NCI-H2107 treated with DMSO at 0.1 percent for 48 hours (cell line): ENCODE data around the gene PCDHB16.
"Not testable (repeated sequence)": the region's sequence is repeated elsewhere in the genome, so short reads cannot be mapped to it uniquely, and the experiment has no call there.

Experiments used
- DNase-seq: peaks from one replicate; lab custom pipeline; 2025; ENCODE audit not compliant: unreplicated experiment; lab: John Stamatoyannopoulos, UW

The PCDHB16 gene

DNA sequence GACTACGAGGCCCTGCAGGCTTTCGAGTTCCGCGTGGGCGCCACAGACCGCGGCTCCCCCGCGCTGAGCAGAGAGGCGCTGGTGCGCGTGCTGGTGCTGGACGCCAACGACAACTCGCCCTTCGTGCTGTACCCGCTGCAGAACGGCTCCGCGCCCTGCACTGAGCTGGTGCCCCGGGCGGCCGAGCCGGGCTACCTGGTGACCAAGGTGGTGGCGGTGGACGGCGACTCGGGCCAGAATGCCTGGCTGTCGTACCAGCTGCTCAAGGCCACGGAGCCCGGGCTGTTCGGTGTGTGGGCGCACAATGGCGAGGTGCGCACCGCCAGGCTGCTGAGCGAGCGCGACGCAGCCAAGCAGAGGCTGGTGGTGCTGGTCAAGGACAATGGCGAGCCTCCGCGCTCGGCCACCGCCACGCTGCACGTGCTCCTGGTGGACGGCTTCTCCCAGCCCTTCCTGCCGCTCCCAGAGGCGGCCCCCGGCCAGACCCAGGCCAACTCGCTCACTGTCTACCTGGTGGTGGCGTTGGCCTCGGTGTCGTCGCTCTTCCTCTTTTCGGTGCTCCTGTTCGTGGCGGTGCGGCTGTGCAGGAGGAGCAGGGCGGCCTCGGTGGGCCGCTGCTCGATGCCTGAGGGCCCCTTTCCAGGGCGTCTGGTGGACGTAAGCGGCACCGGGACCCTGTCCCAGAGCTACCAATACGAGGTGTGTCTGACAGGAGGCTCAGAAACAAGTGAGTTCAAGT is 2.1 kb downstream of the PCDHB16 start:
- DNase-seq, result not testable (repeated sequence)

DNA sequence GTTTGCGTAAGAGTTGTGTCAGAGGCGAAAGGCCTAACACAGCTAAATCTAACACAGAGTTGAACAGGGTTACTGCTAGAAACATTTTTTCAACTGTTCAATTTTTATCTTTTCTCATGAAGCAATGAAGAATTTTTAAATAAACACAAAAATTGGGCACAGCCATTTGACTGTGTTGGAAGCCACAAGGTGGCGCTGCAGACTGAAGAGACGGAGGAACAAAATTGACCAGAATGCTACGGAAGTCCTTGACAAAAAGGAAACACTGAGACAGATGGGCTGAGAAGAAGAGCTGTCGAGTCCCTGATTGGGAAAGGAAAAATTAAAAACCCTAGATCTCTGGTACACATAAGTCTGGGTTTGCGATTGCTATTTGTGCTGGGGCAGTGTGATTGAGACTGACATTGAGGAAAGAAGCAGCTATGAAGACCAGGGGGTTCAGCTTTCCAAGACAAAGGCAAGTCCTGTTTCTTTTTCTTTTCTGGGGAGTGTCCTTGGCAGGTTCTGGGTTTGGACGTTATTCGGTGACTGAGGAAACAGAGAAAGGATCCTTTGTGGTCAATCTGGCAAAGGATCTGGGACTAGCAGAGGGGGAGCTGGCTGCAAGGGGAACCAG is 4.8 kb downstream of the PCDHB16 start, which contains the start of gene PCDHB9:
Gene PCDHB9 (plus strand): TSS at position 265 of the 616 bp plus-strand sequence. CDS start 158 bp downstream, at position 423.
- DNase-seq, result peak; percentile 56

DNA sequence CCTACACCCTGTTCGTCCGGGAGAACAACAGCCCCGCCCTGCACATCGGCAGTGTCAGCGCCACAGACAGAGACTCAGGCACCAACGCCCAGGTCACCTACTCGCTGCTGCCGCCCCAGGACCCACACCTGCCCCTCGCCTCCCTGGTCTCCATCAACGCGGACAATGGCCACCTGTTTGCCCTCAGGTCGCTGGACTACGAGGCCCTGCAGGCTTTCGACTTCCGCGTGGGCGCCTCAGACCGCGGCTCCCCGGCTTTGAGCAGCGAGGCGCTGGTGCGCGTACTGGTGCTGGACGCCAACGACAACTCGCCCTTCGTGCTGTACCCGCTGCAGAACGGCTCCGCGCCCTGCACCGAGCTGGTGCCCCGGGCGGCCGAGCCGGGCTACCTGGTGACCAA is 6.5 kb downstream of the PCDHB16 start:
- DNase-seq, result not testable (repeated sequence)

DNA sequence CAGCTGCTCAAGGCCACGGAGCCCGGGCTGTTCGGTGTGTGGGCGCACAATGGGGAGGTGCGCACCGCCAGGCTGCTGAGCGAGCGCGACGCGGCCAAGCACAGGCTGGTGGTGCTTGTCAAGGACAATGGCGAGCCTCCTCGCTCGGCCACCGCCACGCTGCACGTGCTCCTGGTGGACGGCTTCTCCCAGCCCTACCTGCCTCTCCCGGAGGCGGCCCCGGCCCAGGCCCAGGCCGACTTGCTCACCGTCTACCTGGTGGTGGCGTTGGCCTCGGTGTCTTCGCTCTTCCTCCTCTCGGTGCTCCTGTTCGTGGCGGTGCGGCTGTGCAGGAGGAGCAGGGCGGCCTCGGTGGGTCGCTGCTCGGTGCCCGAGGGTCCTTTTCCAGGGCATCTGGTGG is 6.9 kb downstream of the PCDHB16 start:
- not testable (repeated sequence) for DNase-seq

DNA sequence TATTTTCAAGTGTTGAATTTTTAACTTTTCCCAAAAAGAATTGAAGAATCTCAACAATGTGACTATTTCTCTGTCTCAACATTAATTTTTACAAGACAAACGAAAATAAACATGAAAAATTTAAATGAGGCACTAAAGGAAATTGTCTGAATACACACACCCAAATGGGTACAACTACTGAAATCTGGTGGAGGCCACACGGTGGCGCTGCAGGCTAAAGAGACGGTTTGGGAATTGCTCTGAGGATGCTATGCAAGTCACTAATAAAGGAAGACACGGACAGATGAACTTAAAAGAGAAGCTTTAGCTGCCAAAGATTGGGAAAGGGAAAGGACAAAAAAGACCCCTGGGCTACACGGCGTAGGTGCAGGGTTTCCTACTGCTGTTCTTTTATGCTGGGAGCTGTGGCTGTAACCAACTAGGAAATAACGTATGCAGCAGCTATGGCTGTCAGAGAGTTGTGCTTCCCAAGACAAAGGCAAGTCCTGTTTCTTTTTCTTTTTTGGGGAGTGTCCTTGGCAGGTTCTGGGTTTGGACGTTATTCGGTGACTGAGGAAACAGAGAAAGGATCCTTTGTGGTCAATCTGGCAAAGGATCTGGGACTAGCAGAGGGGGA is 10.0 kb downstream of the PCDHB16 start, which contains the start of gene PCDHB10:
Gene PCDHB10 (plus strand): TSS at position 244 of the 616 bp plus-strand sequence. CDS start 200 bp downstream, at position 444.
- DNase-seq, result no peak

DNA sequence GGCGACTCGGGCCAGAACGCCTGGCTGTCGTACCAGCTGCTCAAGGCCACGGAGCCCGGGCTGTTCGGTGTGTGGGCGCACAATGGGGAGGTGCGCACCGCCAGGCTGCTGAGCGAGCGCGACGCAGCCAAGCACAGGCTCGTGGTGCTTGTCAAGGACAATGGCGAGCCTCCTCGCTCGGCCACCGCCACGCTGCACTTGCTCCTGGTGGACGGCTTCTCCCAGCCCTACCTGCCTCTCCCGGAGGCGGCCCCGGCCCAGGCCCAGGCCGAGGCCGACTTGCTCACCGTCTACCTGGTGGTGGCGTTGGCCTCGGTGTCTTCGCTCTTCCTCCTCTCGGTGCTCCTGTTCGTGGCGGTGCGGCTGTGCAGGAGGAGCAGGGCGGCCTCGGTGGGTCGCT is 12.1 kb downstream of the PCDHB16 start:
- not testable (repeated sequence) for DNase-seq

DNA sequence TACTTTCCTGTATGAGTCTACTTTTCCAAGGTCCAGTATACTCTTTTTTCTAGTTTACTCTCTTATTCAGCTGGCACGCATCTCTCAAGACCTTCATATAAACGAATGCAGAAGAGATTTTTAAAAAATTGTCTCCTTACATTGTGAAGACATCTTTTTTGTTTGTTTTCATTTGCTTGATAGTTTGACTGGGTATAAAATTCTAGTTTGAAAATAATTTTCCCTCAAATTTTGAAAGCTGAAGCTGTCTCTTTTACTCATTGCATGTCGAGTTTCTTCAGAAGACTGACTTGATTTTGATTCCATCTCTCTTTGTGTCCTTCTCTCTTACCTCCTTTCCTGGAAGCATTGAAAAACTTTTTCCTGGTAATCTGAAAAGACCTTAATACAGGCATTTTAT is 14.2 kb downstream of the PCDHB16 start:
- DNase-seq, result no peak

DNA sequence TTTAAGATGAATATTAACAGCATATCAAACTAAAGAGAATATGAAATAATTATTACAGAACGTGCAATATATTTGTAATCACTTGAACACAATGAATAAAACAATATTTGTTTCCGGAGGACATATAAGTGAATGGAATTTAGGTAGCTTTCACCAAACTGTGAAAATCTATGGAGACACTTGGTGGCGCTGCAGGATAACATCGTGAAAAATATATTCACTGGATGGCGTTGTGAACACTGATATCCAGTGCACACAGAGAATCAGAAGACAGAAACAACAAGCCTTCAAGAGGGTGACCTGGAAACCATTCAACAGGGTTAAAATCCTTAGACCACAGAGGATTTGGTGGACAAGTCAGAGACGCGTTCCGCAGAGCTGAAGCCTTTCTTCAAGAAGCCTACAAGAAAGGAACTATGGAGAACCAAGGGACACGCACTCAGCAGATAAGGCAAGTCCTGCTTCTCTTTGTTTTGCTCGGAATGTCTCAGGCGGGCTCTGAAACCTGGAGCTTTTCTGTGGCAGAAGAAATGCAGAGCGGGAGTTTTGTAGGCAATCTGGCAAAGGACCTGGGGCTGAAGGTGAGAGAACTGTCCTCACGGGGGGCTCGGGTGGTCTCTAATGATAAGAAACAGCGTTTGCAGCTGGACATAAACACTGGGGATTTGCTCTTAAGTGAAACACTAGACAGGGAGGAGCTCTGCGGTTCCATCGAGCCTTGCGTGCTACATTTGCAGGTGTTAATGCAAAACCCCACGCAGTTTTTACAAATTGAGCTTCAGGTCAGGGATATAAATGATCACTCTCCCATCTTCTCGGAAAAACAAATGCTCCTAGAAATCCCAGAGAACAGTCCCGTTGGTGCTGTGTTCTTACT is 17.4 kb downstream of the PCDHB16 start, which contains the start of gene PCDHB11:
Gene PCDHB11 (plus strand): TSS at position 269 of the 877 bp plus-strand sequence. CDS start 148 bp downstream, at position 417.
- no peak for DNase-seq

DNA sequence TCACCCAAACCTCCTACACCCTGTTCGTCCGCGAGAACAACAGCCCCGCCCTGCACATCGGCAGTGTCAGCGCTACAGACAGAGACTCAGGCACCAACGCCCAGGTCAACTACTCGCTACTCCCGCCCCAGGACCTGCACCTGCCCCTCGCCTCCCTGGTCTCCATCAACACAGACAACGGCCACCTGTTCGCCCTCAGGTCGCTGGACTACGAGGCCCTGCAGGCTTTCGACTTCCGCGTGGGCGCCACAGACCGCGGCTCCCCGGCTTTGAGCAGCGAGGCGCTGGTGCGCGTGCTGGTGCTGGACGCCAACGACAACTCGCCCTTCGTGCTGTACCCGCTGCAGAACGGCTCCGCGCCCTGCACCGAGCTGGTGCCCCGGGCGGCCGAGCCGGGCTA is 18.9 kb downstream of the PCDHB16 start:
- DNase-seq, result not testable (repeated sequence)

DNA sequence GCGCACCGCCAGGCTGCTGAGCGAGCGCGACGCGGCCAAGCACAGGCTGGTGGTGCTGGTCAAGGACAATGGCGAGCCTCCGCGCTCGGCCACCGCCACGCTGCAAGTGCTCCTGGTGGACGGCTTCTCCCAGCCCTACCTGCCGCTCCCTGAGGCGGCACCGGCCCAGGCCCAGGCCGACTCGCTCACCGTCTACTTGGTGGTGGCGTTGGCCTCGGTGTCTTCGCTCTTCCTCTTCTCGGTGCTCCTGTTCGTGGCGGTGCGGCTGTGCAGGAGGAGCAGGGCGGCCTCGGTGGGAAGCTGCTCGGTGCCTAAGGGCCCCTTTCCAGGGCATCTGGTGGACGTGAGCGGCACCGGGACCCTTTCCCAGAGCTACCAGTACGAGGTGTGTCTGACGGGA is 19.5 kb downstream of the PCDHB16 start:
- DNase-seq, result not testable (repeated sequence)

DNA sequence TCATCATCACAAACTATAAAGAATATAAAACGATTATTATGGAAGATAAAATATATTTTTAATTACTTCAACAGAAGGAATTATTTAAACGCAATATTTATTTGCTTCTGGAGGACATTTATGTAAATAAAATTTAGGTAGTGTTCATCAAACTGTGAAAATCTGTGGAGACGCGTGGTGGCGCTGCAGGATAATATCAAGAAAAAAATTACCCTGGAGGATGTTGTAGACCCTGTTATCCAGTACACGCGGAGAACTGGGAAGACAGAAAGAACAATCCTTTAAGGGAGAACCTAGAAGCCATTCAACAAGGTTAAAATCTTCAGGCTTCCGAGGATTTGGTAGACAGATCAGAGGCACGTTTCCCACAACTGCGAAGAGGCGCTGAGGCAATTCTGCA is 26.3 kb downstream of the PCDHB16 start, which contains the start of gene PCDHB12:
Gene PCDHB12 (plus strand): TSS at position 242 of the 400 bp plus-strand sequence. CDS start 189 bp downstream, outside the sequence.
- DNase-seq, result no peak

DNA sequence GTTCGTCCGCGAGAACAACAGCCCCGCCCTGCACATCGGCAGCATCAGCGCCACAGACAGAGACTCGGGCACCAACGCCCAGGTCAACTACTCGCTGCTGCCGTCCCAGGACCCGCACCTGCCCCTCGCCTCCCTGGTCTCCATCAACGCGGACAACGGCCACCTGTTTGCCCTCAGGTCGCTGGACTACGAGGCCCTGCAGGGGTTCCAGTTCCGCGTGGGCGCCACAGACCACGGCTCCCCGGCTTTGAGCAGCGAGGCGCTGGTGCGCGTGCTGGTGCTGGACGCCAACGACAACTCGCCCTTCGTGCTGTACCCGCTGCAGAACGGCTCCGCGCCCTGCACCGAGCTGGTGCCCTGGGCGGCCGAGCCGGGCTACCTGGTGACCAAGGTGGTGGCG is 28.1 kb downstream of the PCDHB16 start:
- DNase-seq, result not testable (repeated sequence)

DNA sequence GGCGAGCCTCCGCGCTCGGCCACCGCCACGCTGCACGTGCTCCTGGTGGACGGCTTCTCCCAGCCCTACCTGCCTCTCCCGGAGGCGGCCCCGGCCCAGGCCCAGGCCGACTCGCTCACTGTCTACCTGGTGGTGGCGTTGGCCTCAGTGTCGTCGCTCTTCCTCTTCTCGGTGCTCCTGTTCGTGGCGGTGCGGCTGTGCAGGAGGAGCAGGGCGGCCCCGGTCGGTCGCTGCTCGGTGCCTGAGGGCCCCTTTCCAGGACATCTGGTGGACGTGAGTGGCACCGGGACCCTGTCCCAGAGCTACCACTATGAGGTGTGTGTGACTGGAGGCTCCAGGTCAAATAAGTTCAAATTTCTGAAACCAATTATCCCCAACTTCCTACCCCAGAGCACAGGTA is 28.7 kb downstream of the PCDHB16 start:
- DNase-seq, result not testable (repeated sequence)

DNA sequence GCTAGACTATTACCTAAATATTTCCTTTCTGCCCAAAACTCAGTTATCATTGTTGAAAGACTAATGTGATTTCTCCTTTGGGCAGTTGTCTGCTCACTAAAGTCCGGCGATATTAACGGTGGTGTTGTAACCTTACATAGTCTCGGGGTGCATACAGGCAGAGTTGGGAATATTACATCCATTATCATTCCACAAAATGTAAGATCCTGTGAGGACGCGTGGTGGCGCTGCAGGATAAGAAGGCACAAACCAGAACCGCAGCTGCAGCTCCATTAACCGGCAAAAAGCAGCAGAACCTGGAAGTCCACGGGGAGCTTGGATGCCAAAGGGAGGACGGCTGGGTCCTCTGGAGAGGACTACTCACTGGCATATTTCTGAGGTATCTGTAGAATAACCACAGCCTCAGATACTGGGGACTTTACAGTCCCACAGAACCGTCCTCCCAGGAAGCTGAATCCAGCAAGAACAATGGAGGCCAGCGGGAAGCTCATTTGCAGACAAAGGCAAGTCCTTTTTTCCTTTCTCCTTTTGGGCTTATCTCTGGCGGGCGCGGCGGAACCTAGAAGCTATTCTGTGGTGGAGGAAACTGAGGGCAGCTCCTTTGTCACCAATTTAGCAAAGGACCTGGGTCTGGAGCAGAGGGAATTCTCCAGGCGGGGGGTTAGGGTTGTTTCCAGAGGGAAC is 31.6 kb downstream of the PCDHB16 start, which contains the start of gene PCDHB13:
Gene PCDHB13 (plus strand): TSS at position 264 of the 684 bp plus-strand sequence. CDS start 205 bp downstream, at position 469.
- DNase-seq, result not testable (repeated sequence)

DNA sequence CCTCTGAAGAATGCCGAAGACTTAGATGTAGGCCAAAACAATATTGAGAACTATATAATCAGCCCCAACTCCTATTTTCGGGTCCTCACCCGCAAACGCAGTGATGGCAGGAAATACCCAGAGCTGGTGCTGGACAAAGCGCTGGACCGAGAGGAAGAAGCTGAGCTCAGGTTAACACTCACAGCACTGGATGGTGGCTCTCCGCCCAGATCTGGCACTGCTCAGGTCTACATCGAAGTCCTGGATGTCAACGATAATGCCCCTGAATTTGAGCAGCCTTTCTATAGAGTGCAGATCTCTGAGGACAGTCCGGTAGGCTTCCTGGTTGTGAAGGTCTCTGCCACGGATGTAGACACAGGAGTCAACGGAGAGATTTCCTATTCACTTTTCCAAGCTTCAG is 32.4 kb downstream of the PCDHB16 start:
- DNase-seq, result not testable (repeated sequence)

DNA sequence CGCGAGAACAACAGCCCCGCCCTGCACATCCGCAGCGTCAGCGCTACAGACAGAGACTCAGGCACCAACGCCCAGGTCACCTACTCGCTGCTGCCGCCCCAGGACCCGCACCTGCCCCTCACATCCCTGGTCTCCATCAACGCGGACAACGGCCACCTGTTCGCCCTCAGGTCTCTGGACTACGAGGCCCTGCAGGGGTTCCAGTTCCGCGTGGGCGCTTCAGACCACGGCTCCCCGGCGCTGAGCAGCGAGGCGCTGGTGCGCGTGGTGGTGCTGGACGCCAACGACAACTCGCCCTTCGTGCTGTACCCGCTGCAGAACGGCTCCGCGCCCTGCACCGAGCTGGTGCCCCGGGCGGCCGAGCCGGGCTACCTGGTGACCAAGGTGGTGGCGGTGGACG is 33.3 kb downstream of the PCDHB16 start:
- not testable (repeated sequence) for DNase-seq

DNA sequence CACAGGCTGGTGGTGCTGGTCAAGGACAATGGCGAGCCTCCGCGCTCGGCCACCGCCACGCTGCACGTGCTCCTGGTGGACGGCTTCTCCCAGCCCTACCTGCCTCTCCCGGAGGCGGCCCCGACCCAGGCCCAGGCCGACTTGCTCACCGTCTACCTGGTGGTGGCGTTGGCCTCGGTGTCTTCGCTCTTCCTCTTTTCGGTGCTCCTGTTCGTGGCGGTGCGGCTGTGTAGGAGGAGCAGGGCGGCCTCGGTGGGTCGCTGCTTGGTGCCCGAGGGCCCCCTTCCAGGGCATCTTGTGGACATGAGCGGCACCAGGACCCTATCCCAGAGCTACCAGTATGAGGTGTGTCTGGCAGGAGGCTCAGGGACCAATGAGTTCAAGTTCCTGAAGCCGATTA is 33.8 kb downstream of the PCDHB16 start:
- DNase-seq, result not testable (repeated sequence)

DNA sequence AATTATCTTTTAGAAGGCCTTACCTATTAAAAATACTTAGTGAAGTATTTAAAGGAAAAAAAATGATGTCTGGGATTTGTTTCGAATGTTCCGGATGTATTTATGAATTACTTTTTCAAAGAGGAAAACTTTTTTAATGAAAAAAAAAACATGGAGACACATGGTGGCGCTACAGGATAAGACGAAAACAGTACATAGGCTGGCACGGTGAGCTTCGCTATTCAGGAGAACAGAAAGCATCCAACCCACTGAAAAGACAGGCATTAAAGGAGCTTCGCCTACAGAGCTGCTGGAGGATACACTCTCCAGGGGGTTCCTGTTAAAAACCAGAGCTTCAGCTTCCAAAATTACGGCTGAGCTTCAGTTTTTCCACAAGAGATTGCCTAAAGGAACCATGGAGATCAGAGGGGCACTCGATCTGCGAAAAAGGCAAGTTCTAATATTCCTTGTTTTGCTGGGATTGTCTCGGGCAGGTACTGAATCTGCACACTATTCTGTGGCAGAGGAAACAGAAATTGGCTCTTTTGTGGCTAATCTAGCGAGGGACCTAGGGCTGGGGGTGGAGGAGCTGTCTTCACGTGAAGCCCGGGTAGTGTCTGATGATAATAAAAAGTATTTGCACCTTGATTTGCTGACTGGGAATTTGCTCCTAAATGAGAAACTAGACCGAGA is 41.1 kb downstream of the PCDHB16 start, which contains the start of gene PCDHB14:
Gene PCDHB14 (plus strand): TSS at position 232 of the 672 bp plus-strand sequence. CDS start 163 bp downstream, at position 395.
- DNase-seq, result peak; percentile 1

DNA sequence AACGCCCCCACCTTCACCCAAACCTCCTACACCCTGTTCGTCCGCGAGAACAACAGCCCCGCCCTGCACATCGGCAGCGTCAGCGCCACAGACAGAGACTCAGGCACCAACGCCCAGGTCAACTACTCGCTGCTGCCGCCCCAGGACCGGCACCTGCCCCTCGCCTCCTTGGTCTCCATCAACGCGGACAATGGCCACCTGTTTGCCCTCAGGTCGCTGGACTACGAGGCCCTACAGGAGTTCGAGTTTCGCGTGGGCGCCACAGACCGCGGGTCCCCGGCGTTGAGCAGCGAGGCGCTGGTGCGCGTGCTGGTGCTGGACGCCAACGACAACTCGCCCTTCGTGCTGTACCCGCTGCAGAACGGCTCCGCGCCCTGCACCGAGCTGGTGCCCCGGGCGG is 42.7 kb downstream of the PCDHB16 start:
- DNase-seq, result not testable (repeated sequence)
